CD8-positive, alpha-beta memory T cell (primary cell): ENCODE data around the gene PROCA1. TPM values are rescaled to one million over a fixed set of nuclear protein-coding genes. Genes with fewer than 3 reads are reported as not detected.

Source experiments
- CTCF ChIA-PET: fragments of 350-600 bp; sonication (Branson Sonifier 250); formaldehyde crosslinking; loops from one replicate; lab custom pipeline; 2021; ENCODE audit warnings: antibody characterized with exemption; lab: Charles Lee
- POLR2A ChIA-PET: fragments of 350-600 bp; sonication (Branson Sonifier 250); formaldehyde crosslinking; loops from one replicate; lab custom pipeline; 2021; ENCODE audit warnings: antibody characterized with exemption; lab: Charles Lee
- DNase-seq, 5 donors: peaks; one replicate each; pipeline versions ENCODE4 v3.0.0 to v3.0.0-alpha.2; 2020 to 2022; ENCODE audit warnings: mixed read lengths in 1 of 5
- H3K27ac ChIP-seq: one replicate; pipeline ENCODE4 v1.7.0; 2013; ENCODE audit warnings: low read depth, mild to moderate bottlenecking, low read length, moderate library complexity
- H3K27me3 ChIP-seq: 2 replicates; pipeline ENCODE4 v1.7.0; 2013; ENCODE audit warnings: low read length, mild to moderate bottlenecking; ENCODE audit not compliant: insufficient read depth, poor library complexity, severe bottlenecking
- H3K36me3 ChIP-seq: 2 replicates; pipeline ENCODE4 v1.7.0; 2013; ENCODE audit warnings: mild to moderate bottlenecking, low read length, moderate library complexity; ENCODE audit not compliant: insufficient read depth
- H3K4me1 ChIP-seq: 2 replicates; pipeline ENCODE4 v1.7.0; 2013; ENCODE audit warnings: mild to moderate bottlenecking, low read length, moderate library complexity; ENCODE audit not compliant: insufficient read depth
- H3K4me3 ChIP-seq: 2 replicates; pipeline ENCODE4 v1.7.0; 2013; ENCODE audit warnings: mild to moderate bottlenecking, low read length
- H3K9me3 ChIP-seq: 2 replicates; pipeline ENCODE4 v1.7.0; 2013; ENCODE audit warnings: mild to moderate bottlenecking, low read length
- H3K27ac Mint-ChIP-seq, 8 donors: one replicate each; pipeline ENCODE4 v1.8.0; 2020 to 2021; ENCODE audit warnings: mixed read lengths in 8 of 8, mild to moderate bottlenecking in 6 of 8, inconsistent platforms in 3 of 8, moderate library complexity in 3 of 8
- H3K27me3 Mint-ChIP-seq, 2 donors: one replicate each; pipeline ENCODE4 v1.8.0; 2020 to 2021; ENCODE audit warnings: mixed read lengths in 2 of 2, mild to moderate bottlenecking in 1 of 2, moderate library complexity in 1 of 2
- H3K36me3 Mint-ChIP-seq, 3 donors: one replicate each; pipeline ENCODE4 v1.8.0; 2020 to 2021; ENCODE audit warnings: mixed read lengths in 3 of 3, inconsistent platforms in 1 of 3, mild to moderate bottlenecking in 1 of 3
- H3K4me1 Mint-ChIP-seq, 3 donors: one replicate each; pipeline ENCODE4 v1.8.0; 2020 to 2021; ENCODE audit warnings: mixed read lengths in 3 of 3, inconsistent platforms in 1 of 3, mild to moderate bottlenecking in 1 of 3
- H3K4me3 Mint-ChIP-seq, 7 donors: one replicate each; pipeline ENCODE4 v1.8.0; 2020 to 2021; ENCODE audit warnings: mixed read lengths in 7 of 7, mild to moderate bottlenecking in 6 of 7, moderate library complexity in 4 of 7, inconsistent platforms in 2 of 7
- H3K9me3 Mint-ChIP-seq, 5 donors: one replicate each; pipeline ENCODE4 v1.8.0; 2020 to 2022; ENCODE audit warnings: mixed read lengths in 5 of 5, mild to moderate bottlenecking in 3 of 5, moderate library complexity in 2 of 5, inconsistent platforms in 1 of 5
- polyA plus RNA-seq: library from polyadenylated mRNA; unstranded; fragments of 300-500 nt; fragmentation: Illumina TruSeq; gene quantifications from one replicate; pipeline ENCODE4 v1.2.3, GENCODE V29; 2021
- total RNA-seq, 2 experiments: library from RNA; stranded (reverse); gene quantifications; one replicate each; pipeline ENCODE4 v1.2.3, GENCODE V29; 2021

Gene PROCA1
- total and polyA plus RNA-seq, 3 experiments from 2014 or later, result 1.2 to 4.9 (median 4.7) TPM

GRCh38 chr17:28702026-28702751, 9.5 kb downstream of the PROCA1 start:
- no peak for DNase-seq
- H3K9me3 ChIP-seq, result no peaks in the 10 kb centered on the region
- no peaks in the 10 kb centered on the region for H3K27me3 ChIP-seq
- no peak overlapping the region for H3K4me3 ChIP-seq
- POLR2A ChIA-PET, result no interaction called here
- no peak overlapping the region for H3K27ac ChIP-seq
- Mint-ChIP-seq H3K27ac (peak overlapping the region in 5 of 8 donors; percentile 17 to 89 (median 47)), H3K4me1 (peaks cover 0 to 1% (median 1%) of the 10 kb centered on the region in 3 donors), H3K4me3 (no peak overlapping the region), H3K36me3 (peaks cover 0 to 79% (median 14%) of the 10 kb centered on the region in 3 donors), H3K27me3 (no peaks in the 10 kb centered on the region), H3K9me3 (peaks cover 0 to 2% (median 0%) of the 10 kb centered on the region in 5 donors)
- no peaks in the 10 kb centered on the region for H3K4me1 ChIP-seq
- CTCF ChIA-PET, result interaction anchor here (1.6 to 2.4 kb wide), 2 partner anchors 9 kb away, joined by 3 to 7 read pairs; partner anchors contain the start of gene PROCA1
- H3K36me3 ChIP-seq, result peaks cover 59% of the 10 kb centered on the region

- H3K36me3 ChIP-seq, result peaks cover 68% of the 10 kb centered on the region
- DNase-seq, result no peak
- H3K36me3 Mint-ChIP-seq, result peaks cover 0 to 90% (median 14%) of the 10 kb centered on the region in 3 donors
- no peaks in the 10 kb centered on the region for H3K4me1 Mint-ChIP-seq
- no peak overlapping the region for H3K27ac ChIP-seq
- H3K27me3 Mint-ChIP-seq, result no peaks in the 10 kb centered on the region
- H3K27ac Mint-ChIP-seq, result peak overlapping the region in 1 of 8 donors; percentile 89
- H3K9me3 Mint-ChIP-seq, result peaks cover 0 to 2% (median 0%) of the 10 kb centered on the region in 5 donors
- ChIA-PET POLR2A (interaction anchor here (0.5 kb wide), 1 partner anchor 10 kb away, joined by 4 read pairs; the partner anchor contains the start of gene PROCA1), CTCF (interaction anchor here (0.9 kb wide), 1 partner anchor 26 kb away, joined by 3 read pairs; no protein-coding TSS in a partner anchor)
- no peaks in the 10 kb centered on the region for H3K9me3 ChIP-seq
- no peaks in the 10 kb centered on the region for H3K27me3 ChIP-seq
- no peak overlapping the region for H3K4me3 Mint-ChIP-seq
- no peaks in the 10 kb centered on the region for H3K4me1 ChIP-seq
- no peak overlapping the region for H3K4me3 ChIP-seq
Measured at GRCh38 chr17:28700830-28701492, 10.7 kb downstream of the PROCA1 start.

- Mint-ChIP-seq H3K36me3 (peaks cover 0 to 94% (median 14%) of the 10 kb centered on the region in 3 donors), H3K4me1 (no peaks in the 10 kb centered on the region), H3K27ac (no peak overlapping the region), H3K4me3 (no peak overlapping the region), H3K9me3 (peaks cover 0 to 2% (median 0%) of the 10 kb centered on the region in 5 donors), H3K27me3 (no peaks in the 10 kb centered on the region)
- Histone ChIP-seq H3K36me3 (peaks cover 75% of the 10 kb centered on the region), H3K4me1 (no peaks in the 10 kb centered on the region), H3K4me3 (no peak overlapping the region), H3K9me3 (no peaks in the 10 kb centered on the region), H3K27ac (no peak overlapping the region), H3K27me3 (no peaks in the 10 kb centered on the region)
- CTCF ChIA-PET, result interaction anchor here (0.9 kb wide), 1 partner anchor 27 kb away, joined by 3 read pairs; no protein-coding TSS in a partner anchor
- no peak for DNase-seq
- POLR2A ChIA-PET, result no interaction called here
Measured at GRCh38 chr17:28700278-28700677, 11.4 kb downstream of the PROCA1 start.

- Histone ChIP-seq H3K4me1 (no peaks in the 10 kb centered on the region), H3K27ac (no peak overlapping the region), H3K4me3 (no peak overlapping the region), H3K36me3 (peaks cover 92% of the 10 kb centered on the region), H3K9me3 (no peaks in the 10 kb centered on the region), H3K27me3 (no peaks in the 10 kb centered on the region)
- POLR2A ChIA-PET, result no interaction called here
- Mint-ChIP-seq H3K36me3 (peaks cover 0 to 98% (median 15%) of the 10 kb centered on the region in 3 donors), H3K27me3 (no peaks in the 10 kb centered on the region), H3K4me1 (no peaks in the 10 kb centered on the region), H3K4me3 (no peak overlapping the region), H3K9me3 (peaks cover 0 to 2% (median 0%) of the 10 kb centered on the region in 5 donors), H3K27ac (peak overlapping the region in 1 of 8 donors; percentile 47)
- CTCF ChIA-PET, result no interaction called here
- no peak for DNase-seq
Measured at GRCh38 chr17:28698253-28698941, 13.3 kb downstream of the PROCA1 start.

GRCh38 chr17:28693869-28694268, 17.8 kb downstream of the PROCA1 start:
- Mint-ChIP-seq H3K4me3 (no peak overlapping the region), H3K36me3 (peaks cover 12 to 91% (median 21%) of the 10 kb centered on the region in 3 donors), H3K27me3 (no peaks in the 10 kb centered on the region), H3K27ac (peak overlapping the region in 2 of 8 donors; percentile 35 to 46), H3K4me1 (no peaks in the 10 kb centered on the region), H3K9me3 (no peaks in the 10 kb centered on the region)
- Histone ChIP-seq H3K4me1 (no peaks in the 10 kb centered on the region), H3K27ac (no peak overlapping the region), H3K27me3 (no peaks in the 10 kb centered on the region), H3K36me3 (peaks cover 75% of the 10 kb centered on the region), H3K4me3 (no peak overlapping the region), H3K9me3 (no peaks in the 10 kb centered on the region)
- CTCF ChIA-PET, result interaction anchor here (0.6 kb wide), 1 partner anchor 17 kb away, joined by 3 read pairs; no protein-coding TSS in a partner anchor
- POLR2A ChIA-PET, result interaction anchor here (0.6 kb wide), 1 partner anchor 11 kb away, joined by 3 read pairs; no protein-coding TSS in a partner anchor
- DNase-seq, result no peak

- H3K4me1 ChIP-seq, result no peaks in the 10 kb centered on the region
- no peak for DNase-seq
- no peaks in the 10 kb centered on the region for H3K9me3 ChIP-seq
- Mint-ChIP-seq H3K27me3 (no peaks in the 10 kb centered on the region), H3K4me3 (no peak overlapping the region), H3K4me1 (no peaks in the 10 kb centered on the region), H3K9me3 (no peaks in the 10 kb centered on the region), H3K27ac (no peak overlapping the region), H3K36me3 (peaks cover 33 to 90% (median 34%) of the 10 kb centered on the region in 3 donors)
- no peak overlapping the region for H3K27ac ChIP-seq
- H3K27me3 ChIP-seq, result no peaks in the 10 kb centered on the region
- ChIA-PET POLR2A (interaction anchor here (1.3 kb wide), 1 partner anchor 22 kb away, joined by 9 read pairs; the partner anchor contains the start of gene PROCA1), CTCF (no interaction called here)
- H3K4me3 ChIP-seq, result no peak overlapping the region
- H3K36me3 ChIP-seq, result peaks cover 76% of the 10 kb centered on the region
Measured at GRCh38 chr17:28689011-28689410, 22.7 kb downstream of the PROCA1 start.

GRCh38 chr17:28688481-28688880, 23.2 kb downstream of the PROCA1 start:
- H3K9me3 Mint-ChIP-seq, result no peaks in the 10 kb centered on the region
- no peaks in the 10 kb centered on the region for H3K27me3 ChIP-seq
- no peak overlapping the region for H3K4me3 Mint-ChIP-seq
- no peaks in the 10 kb centered on the region for H3K4me1 Mint-ChIP-seq
- H3K4me1 ChIP-seq, result no peaks in the 10 kb centered on the region
- no peak overlapping the region for H3K27ac ChIP-seq
- H3K36me3 ChIP-seq, result peaks cover 73% of the 10 kb centered on the region
- no peaks in the 10 kb centered on the region for H3K27me3 Mint-ChIP-seq
- no peak overlapping the region for H3K4me3 ChIP-seq
- H3K9me3 ChIP-seq, result no peaks in the 10 kb centered on the region
- peaks cover 34 to 89% (median 34%) of the 10 kb centered on the region in 3 donors for H3K36me3 Mint-ChIP-seq
- ChIA-PET CTCF (no interaction called here), POLR2A (interaction anchor here (0.6 to 1.3 kb wide), 3 partner anchors 22 to 531 kb away, joined by 4 to 17 read pairs (median 9); partner anchors contain the start of gene PROCA1)
- DNase-seq, result no peak
- peak overlapping the region in 2 of 8 donors; percentile 9 to 44 for H3K27ac Mint-ChIP-seq
